ENCODE measurements around the gene CCDC27.

DNA sequence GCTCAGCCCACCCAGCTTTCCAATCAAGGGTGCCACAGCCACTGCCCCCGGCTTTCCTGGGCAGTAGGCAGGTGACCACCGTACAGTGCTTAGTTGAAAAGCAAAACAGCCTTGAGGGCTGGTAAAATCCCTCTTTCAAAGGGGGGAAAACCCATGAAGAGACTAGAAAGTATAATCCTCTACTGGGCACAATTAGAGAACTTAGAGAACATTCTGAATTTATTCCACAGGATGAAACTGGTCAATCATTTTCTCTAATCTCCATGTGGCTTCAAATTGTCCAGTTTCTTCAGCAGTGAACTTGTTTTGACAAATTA, 59.3 kb downstream of the CCDC27 start:
- TF ChIP-seq CTCF (IDR thresholded peaks at IDR 0.05 in 2 of 3, conservative IDR thresholded peaks at IDR 0.05 in 1 of 3; ENCODE audit: borderline replicate concordance in 1 of 3, insufficient read depth in 1 of 3, low read depth in 2 of 3, low read length in 2 of 3) (no peak), RAD21 (IDR thresholded peaks at IDR 0.05; ENCODE audit: low read depth) (no peak), POLR2A (IDR thresholded peaks at IDR 0.05; ENCODE audit: borderline replicate concordance, extremely low read depth, insufficient read depth, insufficient read length) (no peak), POLR2AphosphoS5 (IDR thresholded peaks at IDR 0.05; ENCODE audit: low read depth, low read length) (no peak), EZH2 (IDR thresholded peaks at IDR 0.05) (no peak), YY1 (IDR thresholded peaks at IDR 0.05; ENCODE audit: extremely low read depth, insufficient replicate concordance, low read depth, low read length) (no peak), TCF7L2 (IDR thresholded peaks at IDR 0.05; ENCODE audit: borderline replicate concordance, extremely low read depth, insufficient read depth, insufficient read length) (no peak), ZFX (IDR thresholded peaks at IDR 0.05) (no peak), EZH2phosphoT487 (IDR thresholded peaks at IDR 0.05; ENCODE audit: borderline replicate concordance) (no peak)
- TF ChIP-seq, protein P1, sequence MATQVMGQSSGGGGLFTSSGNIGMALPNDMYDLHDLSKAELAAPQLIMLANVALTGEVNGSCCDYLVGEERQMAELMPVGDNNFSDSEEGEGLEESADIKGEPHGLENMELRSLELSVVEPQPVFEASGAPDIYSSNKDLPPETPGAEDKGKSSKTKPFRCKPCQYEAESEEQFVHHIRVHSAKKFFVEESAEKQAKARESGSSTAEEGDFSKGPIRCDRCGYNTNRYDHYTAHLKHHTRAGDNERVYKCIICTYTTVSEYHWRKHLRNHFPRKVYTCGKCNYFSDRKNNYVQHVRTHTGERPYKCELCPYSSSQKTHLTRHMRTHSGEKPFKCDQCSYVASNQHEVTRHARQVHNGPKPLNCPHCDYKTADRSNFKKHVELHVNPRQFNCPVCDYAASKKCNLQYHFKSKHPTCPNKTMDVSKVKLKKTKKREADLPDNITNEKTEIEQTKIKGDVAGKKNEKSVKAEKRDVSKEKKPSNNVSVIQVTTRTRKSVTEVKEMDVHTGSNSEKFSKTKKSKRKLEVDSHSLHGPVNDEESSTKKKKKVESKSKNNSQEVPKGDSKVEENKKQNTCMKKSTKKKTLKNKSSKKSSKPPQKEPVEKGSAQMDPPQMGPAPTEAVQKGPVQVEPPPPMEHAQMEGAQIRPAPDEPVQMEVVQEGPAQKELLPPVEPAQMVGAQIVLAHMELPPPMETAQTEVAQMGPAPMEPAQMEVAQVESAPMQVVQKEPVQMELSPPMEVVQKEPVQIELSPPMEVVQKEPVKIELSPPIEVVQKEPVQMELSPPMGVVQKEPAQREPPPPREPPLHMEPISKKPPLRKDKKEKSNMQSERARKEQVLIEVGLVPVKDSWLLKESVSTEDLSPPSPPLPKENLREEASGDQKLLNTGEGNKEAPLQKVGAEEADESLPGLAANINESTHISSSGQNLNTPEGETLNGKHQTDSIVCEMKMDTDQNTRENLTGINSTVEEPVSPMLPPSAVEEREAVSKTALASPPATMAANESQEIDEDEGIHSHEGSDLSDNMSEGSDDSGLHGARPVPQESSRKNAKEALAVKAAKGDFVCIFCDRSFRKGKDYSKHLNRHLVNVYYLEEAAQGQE (IDR thresholded peaks at IDR 0.05; ENCODE audit: low read depth) = no peak
- TF ChIP-seq, protein P2, sequence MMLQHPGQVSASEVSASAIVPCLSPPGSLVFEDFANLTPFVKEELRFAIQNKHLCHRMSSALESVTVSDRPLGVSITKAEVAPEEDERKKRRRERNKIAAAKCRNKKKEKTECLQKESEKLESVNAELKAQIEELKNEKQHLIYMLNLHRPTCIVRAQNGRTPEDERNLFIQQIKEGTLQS (IDR thresholded peaks at IDR 0.05) = no peak

Data from HCT116 (cell line).